NCI-H2081 treated with DMSO at 0.1 percent for 48 hours (cell line): ENCODE data around the gene SGO2.
"Not testable (repeated sequence)": the region's sequence is repeated elsewhere in the genome, so short reads cannot be mapped to it uniquely, and the experiment has no call there.

Experiments used
- DNase-seq: peaks from one replicate; lab custom pipeline; 2025; lab: John Stamatoyannopoulos, UW

SGO2 gene

GRCh38 chr2:200596774-200597570 is 71.0 kb downstream of the SGO2 start:
- no peak for DNase-seq

GRCh38 chr2:200599206-200599605 is 73.2 kb downstream of the SGO2 start:
- DNase-seq = no peak

GRCh38 chr2:200600549-200601225 is 74.7 kb downstream of the SGO2 start:
- DNase-seq = no peak

GRCh38 chr2:200602584-200602983 is 76.6 kb downstream of the SGO2 start:
- no peak for DNase-seq

GRCh38 chr2:200603972-200604371 is 78.0 kb downstream of the SGO2 start:
- DNase-seq = no peak

- no peak for DNase-seq
Observed at GRCh38 chr2:200604571-200605255, 78.7 kb downstream of the SGO2 start.

GRCh38 chr2:200608341-200609027 is 82.5 kb downstream of the SGO2 start:
- DNase-seq = no peak

- DNase-seq = no peak
Observed at GRCh38 chr2:200609028-200609614, 83.1 kb downstream of the SGO2 start.

- not testable (repeated sequence) for DNase-seq
Observed at GRCh38 chr2:200610217-200610616, 84.2 kb downstream of the SGO2 start.

GRCh38 chr2:200613692-200614091 is 87.7 kb downstream of the SGO2 start:
- no peak for DNase-seq

- DNase-seq = no peak
Observed at GRCh38 chr2:200614249-200614648, 88.2 kb downstream of the SGO2 start.

- no peak for DNase-seq
Observed at GRCh38 chr2:200615247-200615646, 89.2 kb downstream of the SGO2 start.

- DNase-seq = no peak
Observed at GRCh38 chr2:200616193-200616592, 90.2 kb downstream of the SGO2 start.

- no peak for DNase-seq
Observed at GRCh38 chr2:200616656-200617055, 90.6 kb downstream of the SGO2 start.

GRCh38 chr2:200617156-200618053 is 91.4 kb downstream of the SGO2 start:
- no peak for DNase-seq

- DNase-seq = no peak
Observed at GRCh38 chr2:200618054-200618419, 92.0 kb downstream of the SGO2 start.

- DNase-seq = no peak
Observed at GRCh38 chr2:200618590-200619021, 92.6 kb downstream of the SGO2 start.

GRCh38 chr2:200619279-200619678 is 93.3 kb downstream of the SGO2 start:
- DNase-seq = no peak

- DNase-seq = no peak
Observed at GRCh38 chr2:200620606-200621390, 94.8 kb downstream of the SGO2 start.

GRCh38 chr2:200622106-200622505 is 96.1 kb downstream of the SGO2 start:
- no peak for DNase-seq
